Liver (tissue), 9 donors: ENCODE data around the gene AHRR. TPM values are rescaled to one million over a fixed set of nuclear protein-coding genes. Genes with fewer than 3 reads are reported as not detected.

Experiments
- DNase-seq: peaks from one replicate; pipeline ENCODE4 v3.0.0-alpha.2; 2017; ENCODE audit warnings: low spot score
- H3K27ac ChIP-seq, 2 donors: one replicate each; pipeline ENCODE4 v1.7.0; 2013; ENCODE audit warnings: inconsistent platforms in 2 of 2, low read length in 2 of 2, control low read depth in 1 of 2, low read depth in 1 of 2, mild to moderate bottlenecking in 1 of 2
- H3K27me3 ChIP-seq, 4 donors: one replicate each; pipeline versions ENCODE4 v1.6.1 to v1.7.0; 2013; ENCODE audit warnings: low read length in 3 of 4, inconsistent platforms in 1 of 4, mild to moderate bottlenecking in 1 of 4, moderate library complexity in 1 of 4; ENCODE audit not compliant: control insufficient read depth in 4 of 4, insufficient read depth in 4 of 4
- H3K36me3 ChIP-seq, 4 donors: one replicate each; pipeline versions ENCODE4 v1.6.1 to v1.7.0; 2013; ENCODE audit warnings: low read length in 3 of 4, mild to moderate bottlenecking in 3 of 4, low read depth in 1 of 4, moderate library complexity in 1 of 4; ENCODE audit not compliant: control insufficient read depth in 4 of 4, insufficient read depth in 3 of 4
- H3K4me1 ChIP-seq, 4 donors: one replicate each; pipeline versions ENCODE4 v1.6.1 to v1.7.0; 2013; ENCODE audit warnings: low read length in 3 of 4, mild to moderate bottlenecking in 3 of 4, moderate library complexity in 1 of 4; ENCODE audit not compliant: control insufficient read depth in 4 of 4, insufficient read depth in 4 of 4
- H3K4me3 ChIP-seq, 3 donors: one replicate each; pipeline versions ENCODE4 v1.6.1 to v1.7.0; 2013; ENCODE audit warnings: low read length in 3 of 3, control low read depth in 1 of 3, low read depth in 1 of 3, mild to moderate bottlenecking in 1 of 3
- H3K9ac ChIP-seq, 2 donors: one replicate each; pipeline ENCODE4 v1.7.0; 2013; ENCODE audit warnings: low read length in 2 of 2, mild to moderate bottlenecking in 2 of 2, moderate library complexity in 2 of 2, control low read depth in 1 of 2, low read depth in 1 of 2
- H3K9me3 ChIP-seq, 4 donors: one replicate each; pipeline versions ENCODE4 v1.6.1 to v1.7.0; 2013; ENCODE audit warnings: low read length in 3 of 4; ENCODE audit not compliant: control insufficient read depth in 4 of 4
- FOXA1 ChIP-seq: IDR thresholded peaks from 2 replicates; pipeline ENCODE4 v1.6.1; 2016; ENCODE audit warnings: antibody characterized with exemption
- FOXA2 ChIP-seq: IDR thresholded peaks from 2 replicates; pipeline ENCODE4 v1.6.1; 2016; ENCODE audit warnings: antibody characterized with exemption
- GABPA ChIP-seq, 2 donors: IDR thresholded peaks in 1 of 2; conservative IDR thresholded peaks in 1 of 2; 2 replicates each; pipeline ENCODE4 v1.6.1; 2016; ENCODE audit warnings: antibody characterized with exemption in 2 of 2, mild to moderate bottlenecking in 1 of 2, moderate library complexity in 1 of 2
- HNF4A ChIP-seq, 2 donors: conservative IDR thresholded peaks; 2 replicates each; pipeline ENCODE4 v1.6.1; 2016; ENCODE audit warnings: antibody characterized with exemption in 2 of 2, mild to moderate bottlenecking in 2 of 2
- HNF4G ChIP-seq: IDR thresholded peaks from 2 replicates; pipeline ENCODE4 v1.6.1; 2016; ENCODE audit warnings: antibody characterized with exemption
- JUND ChIP-seq, 2 donors: IDR thresholded peaks; 2 replicates each; pipeline ENCODE4 v1.6.1; 2016; ENCODE audit warnings: antibody characterized with exemption in 2 of 2
- NR2F2 ChIP-seq: IDR thresholded peaks from 2 replicates; pipeline ENCODE4 v1.6.1; 2016; ENCODE audit warnings: antibody characterized with exemption
- RAD21 ChIP-seq, 2 donors: IDR thresholded peaks; 2 replicates each; pipeline ENCODE4 v1.6.1; 2016; ENCODE audit warnings: antibody characterized with exemption in 2 of 2, mild to moderate bottlenecking in 2 of 2
- RXRA ChIP-seq, 2 donors: IDR thresholded peaks; 2 replicates each; pipeline ENCODE4 v1.6.1; 2017 to 2018; ENCODE audit warnings: antibody characterized with exemption in 2 of 2, mild to moderate bottlenecking in 1 of 2
- SP1 ChIP-seq: IDR thresholded peaks from 2 replicates; pipeline ENCODE4 v1.6.1; 2018; ENCODE audit warnings: antibody characterized with exemption, mild to moderate bottlenecking
- TAF1 ChIP-seq: conservative IDR thresholded peaks from 2 replicates; pipeline ENCODE4 v1.6.1; 2016; ENCODE audit warnings: antibody characterized with exemption, mild to moderate bottlenecking
- YY1 ChIP-seq: IDR thresholded peaks from 2 replicates; pipeline ENCODE4 v1.6.1; 2016; ENCODE audit warnings: antibody characterized with exemption, mild to moderate bottlenecking
- WGBS: extraction: QIAGEN DNeasy Blood & Tissue Kit; methylation state at CpG from one replicate; pipeline ENCODE4 v1.1.7; 2013; 5-methylcytosine and 5-hydroxymethylcytosine counted together
- polyA plus RNA-seq, 2 donors: library from polyadenylated mRNA; stranded (reverse) in 1 of 2; unstranded in 1 of 2; fragments of 200-250 nt in 1 of 2; fragments of >200 nt in 1 of 2; fragmentation: Nextera tagmentation in 1 of 2; extraction: Ambion mirVana in 1 of 2; gene quantifications; one replicate each; pipeline versions ENCODE4 v1.2.1 to v1.2.3, GENCODE V29; 2013 to 2015
- total RNA-seq, 2 donors: library from RNA; depleted of rRNA; stranded (reverse); fragments of >200 nt; gene quantifications; one replicate each; pipeline ENCODE4 v1.2.3, GENCODE V29; 2014
- TF ChIP-seq, protein P1 (sequence below): IDR thresholded peaks from 2 replicates; pipeline ENCODE4 v1.6.1; 2016; ENCODE audit warnings: antibody characterized with exemption
- TF ChIP-seq, protein P2 (sequence below): IDR thresholded peaks from 2 replicates; pipeline ENCODE4 v1.6.1; 2016; ENCODE audit warnings: antibody characterized with exemption
- TF ChIP-seq, protein P3 (sequence below): IDR thresholded peaks from 2 replicates; pipeline ENCODE4 v1.6.1; 2016; ENCODE audit warnings: antibody characterized with exemption
- TF ChIP-seq, protein P4 (sequence below): fragments of 150-350 bp; IDR thresholded peaks from 2 replicates; pipeline ENCODE4 v1.5.1; 2017; ENCODE audit warnings: improper control_type of control experiment, low read depth, low read length; ENCODE audit not compliant: missing input control
- TF ChIP-seq, protein P5 (sequence below): IDR thresholded peaks from 2 replicates; pipeline ENCODE4 v1.6.1; 2016; ENCODE audit warnings: antibody characterized with exemption, mild to moderate bottlenecking
- donor health status: healthy.
- donor health status: healthy.
- donor health status: healthy.
- donor health status: healthy.
- donor health status: healthy.

AHRR gene
- total and polyA plus RNA-seq, 4 donors = 0.15 to 0.47 (median 0.24) TPM

DNA sequence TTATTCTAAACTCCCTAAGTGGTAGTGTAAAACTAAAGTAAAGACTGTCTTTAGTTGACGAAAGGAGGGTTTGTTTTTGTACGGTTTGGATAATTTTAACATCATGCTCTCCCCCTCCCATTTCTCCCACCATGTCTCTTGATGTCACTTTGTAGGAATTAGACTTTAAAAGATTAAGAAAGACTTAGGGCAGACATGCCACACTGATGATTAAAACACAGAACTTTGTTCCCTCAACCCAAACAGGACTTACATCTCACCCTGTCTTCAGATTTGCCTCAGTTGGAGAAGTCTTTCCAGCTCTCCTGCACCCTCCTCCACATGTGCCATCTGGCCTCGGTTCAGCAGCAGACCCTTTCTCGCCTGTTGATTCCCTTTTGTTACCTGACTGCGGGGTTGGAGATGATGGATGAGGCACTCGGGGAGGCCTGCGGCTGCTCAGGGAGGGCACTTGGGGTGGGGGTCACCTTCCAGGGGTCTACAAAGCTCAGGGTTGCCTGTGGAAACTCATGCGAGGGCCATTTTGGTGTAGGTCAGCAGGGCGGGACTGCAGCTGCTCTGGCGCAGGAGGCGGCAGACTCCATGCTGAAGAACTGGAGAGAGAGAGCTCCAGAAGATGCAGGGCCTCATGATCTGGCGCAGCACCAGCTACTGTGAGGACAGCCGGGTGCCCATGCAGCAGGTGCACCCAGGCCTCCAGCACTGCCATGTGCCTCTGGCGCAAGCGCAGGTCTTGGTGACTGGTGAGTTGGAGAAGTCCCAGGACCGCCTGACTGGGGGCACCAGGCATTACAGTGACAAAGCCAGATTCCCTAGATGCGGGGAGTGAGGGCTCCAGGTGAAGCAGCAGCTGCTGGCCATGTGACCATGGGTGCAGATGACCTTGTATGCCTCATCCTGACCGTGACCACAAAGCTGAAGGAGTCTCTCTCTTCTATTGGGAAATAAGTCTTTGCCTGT is 96.9 kb downstream of the AHRR start:
- H3K4me1 ChIP-seq = no peaks in the 10 kb centered on the region
- H3K9ac ChIP-seq = no peak overlapping the region
- H3K27ac ChIP-seq = no peak overlapping the region
- no peaks in the 10 kb centered on the region for H3K9me3 ChIP-seq
- TF ChIP-seq SP1 (no peak), NR2F2 (no peak), FOXA1 (no peak), GABPA (IDR thresholded peaks at IDR 0.05 in 1 of 2, conservative IDR thresholded peaks at IDR 0.05 in 1 of 2) (no peak), FOXA2 (no peak), YY1 (no peak), HNF4G (no peak), JUND (IDR thresholded peaks at IDR 0.05) (no peak)
- TF ChIP-seq, protein P1, sequence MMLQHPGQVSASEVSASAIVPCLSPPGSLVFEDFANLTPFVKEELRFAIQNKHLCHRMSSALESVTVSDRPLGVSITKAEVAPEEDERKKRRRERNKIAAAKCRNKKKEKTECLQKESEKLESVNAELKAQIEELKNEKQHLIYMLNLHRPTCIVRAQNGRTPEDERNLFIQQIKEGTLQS = no peak
- TF ChIP-seq, protein P2, sequence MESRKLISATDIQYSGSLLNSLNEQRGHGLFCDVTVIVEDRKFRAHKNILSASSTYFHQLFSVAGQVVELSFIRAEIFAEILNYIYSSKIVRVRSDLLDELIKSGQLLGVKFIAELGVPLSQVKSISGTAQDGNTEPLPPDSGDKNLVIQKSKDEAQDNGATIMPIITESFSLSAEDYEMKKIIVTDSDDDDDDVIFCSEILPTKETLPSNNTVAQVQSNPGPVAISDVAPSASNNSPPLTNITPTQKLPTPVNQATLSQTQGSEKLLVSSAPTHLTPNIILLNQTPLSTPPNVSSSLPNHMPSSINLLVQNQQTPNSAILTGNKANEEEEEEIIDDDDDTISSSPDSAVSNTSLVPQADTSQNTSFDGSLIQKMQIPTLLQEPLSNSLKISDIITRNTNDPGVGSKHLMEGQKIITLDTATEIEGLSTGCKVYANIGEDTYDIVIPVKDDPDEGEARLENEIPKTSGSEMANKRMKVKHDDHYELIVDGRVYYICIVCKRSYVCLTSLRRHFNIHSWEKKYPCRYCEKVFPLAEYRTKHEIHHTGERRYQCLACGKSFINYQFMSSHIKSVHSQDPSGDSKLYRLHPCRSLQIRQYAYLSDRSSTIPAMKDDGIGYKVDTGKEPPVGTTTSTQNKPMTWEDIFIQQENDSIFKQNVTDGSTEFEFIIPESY = no peak
- no peak overlapping the region for H3K4me3 ChIP-seq
- no peaks in the 10 kb centered on the region for H3K27me3 ChIP-seq
- WGBS = 88% methylated on average over 18 of the region's 18 CpGs
- H3K36me3 ChIP-seq = peaks cover 0 to 1% (median 0%) of the 10 kb centered on the region in 4 donors
- no peak for DNase-seq

DNA sequence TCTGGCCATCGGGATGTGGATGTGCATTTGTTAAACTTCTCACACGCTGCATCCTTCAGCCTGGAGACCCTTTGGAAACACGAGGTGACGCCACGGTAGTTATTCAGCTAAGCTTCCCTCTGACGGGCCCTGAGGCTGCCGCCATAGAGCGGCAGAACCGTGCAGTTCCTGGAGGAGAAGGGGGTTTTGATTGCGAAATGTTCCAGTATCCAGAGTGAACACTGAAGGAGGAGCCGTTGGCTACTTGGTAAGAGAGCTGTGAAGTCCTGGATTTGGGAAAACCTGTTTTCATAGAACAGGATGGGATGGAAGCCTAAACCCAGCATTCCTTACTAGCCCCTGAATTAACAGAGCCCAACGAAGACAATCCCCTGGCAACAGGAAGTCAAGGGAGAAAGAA is 98.5 kb downstream of the AHRR start:
- H3K4me3 ChIP-seq = no peak overlapping the region
- no peak for DNase-seq
- H3K36me3 ChIP-seq = peaks cover 0 to 1% (median 0%) of the 10 kb centered on the region in 4 donors
- 77% methylated on average over 12 of the region's 12 CpGs for WGBS
- H3K27me3 ChIP-seq = no peaks in the 10 kb centered on the region
- H3K9me3 ChIP-seq = no peaks in the 10 kb centered on the region
- TF ChIP-seq, protein P2 = no peak
- no peak for TF ChIP-seq RAD21 (IDR thresholded peaks at IDR 0.05)
- TF ChIP-seq GABPA (IDR thresholded peaks at IDR 0.05 in 1 of 2, conservative IDR thresholded peaks at IDR 0.05 in 1 of 2) = no peak
- TF ChIP-seq FOXA1 = no peak
- TF ChIP-seq SP1 = no peak
- TF ChIP-seq TAF1 = no peak
- TF ChIP-seq NR2F2 = no peak
- TF ChIP-seq RXRA (IDR thresholded peaks at IDR 0.05) = no peak
- TF ChIP-seq, protein P3, sequence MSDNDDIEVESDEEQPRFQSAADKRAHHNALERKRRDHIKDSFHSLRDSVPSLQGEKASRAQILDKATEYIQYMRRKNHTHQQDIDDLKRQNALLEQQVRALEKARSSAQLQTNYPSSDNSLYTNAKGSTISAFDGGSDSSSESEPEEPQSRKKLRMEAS = no peak
- TF ChIP-seq, protein P4, sequence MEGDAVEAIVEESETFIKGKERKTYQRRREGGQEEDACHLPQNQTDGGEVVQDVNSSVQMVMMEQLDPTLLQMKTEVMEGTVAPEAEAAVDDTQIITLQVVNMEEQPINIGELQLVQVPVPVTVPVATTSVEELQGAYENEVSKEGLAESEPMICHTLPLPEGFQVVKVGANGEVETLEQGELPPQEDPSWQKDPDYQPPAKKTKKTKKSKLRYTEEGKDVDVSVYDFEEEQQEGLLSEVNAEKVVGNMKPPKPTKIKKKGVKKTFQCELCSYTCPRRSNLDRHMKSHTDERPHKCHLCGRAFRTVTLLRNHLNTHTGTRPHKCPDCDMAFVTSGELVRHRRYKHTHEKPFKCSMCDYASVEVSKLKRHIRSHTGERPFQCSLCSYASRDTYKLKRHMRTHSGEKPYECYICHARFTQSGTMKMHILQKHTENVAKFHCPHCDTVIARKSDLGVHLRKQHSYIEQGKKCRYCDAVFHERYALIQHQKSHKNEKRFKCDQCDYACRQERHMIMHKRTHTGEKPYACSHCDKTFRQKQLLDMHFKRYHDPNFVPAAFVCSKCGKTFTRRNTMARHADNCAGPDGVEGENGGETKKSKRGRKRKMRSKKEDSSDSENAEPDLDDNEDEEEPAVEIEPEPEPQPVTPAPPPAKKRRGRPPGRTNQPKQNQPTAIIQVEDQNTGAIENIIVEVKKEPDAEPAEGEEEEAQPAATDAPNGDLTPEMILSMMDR = no peak
- TF ChIP-seq HNF4A (conservative IDR thresholded peaks at IDR 0.05) = no peak
- TF ChIP-seq, protein P5, sequence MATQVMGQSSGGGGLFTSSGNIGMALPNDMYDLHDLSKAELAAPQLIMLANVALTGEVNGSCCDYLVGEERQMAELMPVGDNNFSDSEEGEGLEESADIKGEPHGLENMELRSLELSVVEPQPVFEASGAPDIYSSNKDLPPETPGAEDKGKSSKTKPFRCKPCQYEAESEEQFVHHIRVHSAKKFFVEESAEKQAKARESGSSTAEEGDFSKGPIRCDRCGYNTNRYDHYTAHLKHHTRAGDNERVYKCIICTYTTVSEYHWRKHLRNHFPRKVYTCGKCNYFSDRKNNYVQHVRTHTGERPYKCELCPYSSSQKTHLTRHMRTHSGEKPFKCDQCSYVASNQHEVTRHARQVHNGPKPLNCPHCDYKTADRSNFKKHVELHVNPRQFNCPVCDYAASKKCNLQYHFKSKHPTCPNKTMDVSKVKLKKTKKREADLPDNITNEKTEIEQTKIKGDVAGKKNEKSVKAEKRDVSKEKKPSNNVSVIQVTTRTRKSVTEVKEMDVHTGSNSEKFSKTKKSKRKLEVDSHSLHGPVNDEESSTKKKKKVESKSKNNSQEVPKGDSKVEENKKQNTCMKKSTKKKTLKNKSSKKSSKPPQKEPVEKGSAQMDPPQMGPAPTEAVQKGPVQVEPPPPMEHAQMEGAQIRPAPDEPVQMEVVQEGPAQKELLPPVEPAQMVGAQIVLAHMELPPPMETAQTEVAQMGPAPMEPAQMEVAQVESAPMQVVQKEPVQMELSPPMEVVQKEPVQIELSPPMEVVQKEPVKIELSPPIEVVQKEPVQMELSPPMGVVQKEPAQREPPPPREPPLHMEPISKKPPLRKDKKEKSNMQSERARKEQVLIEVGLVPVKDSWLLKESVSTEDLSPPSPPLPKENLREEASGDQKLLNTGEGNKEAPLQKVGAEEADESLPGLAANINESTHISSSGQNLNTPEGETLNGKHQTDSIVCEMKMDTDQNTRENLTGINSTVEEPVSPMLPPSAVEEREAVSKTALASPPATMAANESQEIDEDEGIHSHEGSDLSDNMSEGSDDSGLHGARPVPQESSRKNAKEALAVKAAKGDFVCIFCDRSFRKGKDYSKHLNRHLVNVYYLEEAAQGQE = no peak
- no peak for TF ChIP-seq YY1
- TF ChIP-seq FOXA2 = no peak
- no peak for TF ChIP-seq JUND (IDR thresholded peaks at IDR 0.05)
- no peak overlapping the region for H3K27ac ChIP-seq
- H3K4me1 ChIP-seq = no peaks in the 10 kb centered on the region
- H3K9ac ChIP-seq = no peak overlapping the region
